ENCODE measurements around the gene NPC2.

NPC2 gene

DNA sequence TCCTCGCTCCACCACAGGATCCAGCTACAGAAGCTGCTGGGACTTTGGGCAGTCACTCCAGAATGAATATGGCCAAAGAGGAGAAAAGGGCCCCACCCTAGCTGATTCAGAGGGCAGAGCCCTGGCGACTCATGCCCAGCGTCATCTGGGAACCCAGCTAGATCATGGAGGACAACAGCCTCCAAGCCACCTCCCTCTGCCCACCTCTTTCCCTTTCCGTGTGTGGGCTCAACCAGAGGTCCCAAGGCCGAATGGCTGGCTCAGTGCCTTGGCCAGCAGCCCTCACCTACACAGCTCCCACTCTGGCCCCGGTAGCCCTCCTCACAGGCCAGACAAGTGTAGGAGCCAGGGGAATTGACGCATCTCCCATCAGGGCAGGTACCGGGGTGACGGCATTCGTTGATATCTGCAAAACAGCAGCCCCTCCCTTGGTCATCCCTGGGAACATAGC lies 17.9 kb upstream of the NPC2 start:
- H3K4me1 ChIP-seq (ENCODE audit: insufficient read depth, low read length, poor library complexity, severe bottlenecking), result peaks cover 16% of the 10 kb centered on the region
- no peak overlapping the region for H3K4me3 ChIP-seq (ENCODE audit: low read length, poor library complexity, severe bottlenecking)
- no peaks in the 10 kb centered on the region for H3K36me3 ChIP-seq (ENCODE audit: insufficient read depth, low read length)
- no peak overlapping the region for H3K4me2 ChIP-seq (ENCODE audit: low read depth, low read length, poor library complexity, severe bottlenecking)
- TF ChIP-seq, protein P1, sequence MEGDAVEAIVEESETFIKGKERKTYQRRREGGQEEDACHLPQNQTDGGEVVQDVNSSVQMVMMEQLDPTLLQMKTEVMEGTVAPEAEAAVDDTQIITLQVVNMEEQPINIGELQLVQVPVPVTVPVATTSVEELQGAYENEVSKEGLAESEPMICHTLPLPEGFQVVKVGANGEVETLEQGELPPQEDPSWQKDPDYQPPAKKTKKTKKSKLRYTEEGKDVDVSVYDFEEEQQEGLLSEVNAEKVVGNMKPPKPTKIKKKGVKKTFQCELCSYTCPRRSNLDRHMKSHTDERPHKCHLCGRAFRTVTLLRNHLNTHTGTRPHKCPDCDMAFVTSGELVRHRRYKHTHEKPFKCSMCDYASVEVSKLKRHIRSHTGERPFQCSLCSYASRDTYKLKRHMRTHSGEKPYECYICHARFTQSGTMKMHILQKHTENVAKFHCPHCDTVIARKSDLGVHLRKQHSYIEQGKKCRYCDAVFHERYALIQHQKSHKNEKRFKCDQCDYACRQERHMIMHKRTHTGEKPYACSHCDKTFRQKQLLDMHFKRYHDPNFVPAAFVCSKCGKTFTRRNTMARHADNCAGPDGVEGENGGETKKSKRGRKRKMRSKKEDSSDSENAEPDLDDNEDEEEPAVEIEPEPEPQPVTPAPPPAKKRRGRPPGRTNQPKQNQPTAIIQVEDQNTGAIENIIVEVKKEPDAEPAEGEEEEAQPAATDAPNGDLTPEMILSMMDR (conservative IDR thresholded peaks at IDR 0.05; ENCODE audit: low read length), result no peak
- no peak for TF ChIP-seq EZH2phosphoT487 (IDR thresholded peaks at IDR 0.05; ENCODE audit: borderline replicate concordance)
- H3K9ac ChIP-seq (ENCODE audit: low read depth, low read length, poor library complexity, severe bottlenecking), result no peak overlapping the region
- H3K79me2 ChIP-seq (ENCODE audit: insufficient read depth, low read length), result no peaks in the 10 kb centered on the region
- H2AFZ ChIP-seq (ENCODE audit: low read length), result no peak overlapping the region
- H3K27me3 ChIP-seq (ENCODE audit: insufficient read depth, low read length, poor library complexity, severe bottlenecking), result no peaks in the 10 kb centered on the region
- no peaks in the 10 kb centered on the region for H4K20me1 ChIP-seq (ENCODE audit: insufficient read depth, low read length, poor library complexity, severe bottlenecking)
- H3F3A ChIP-seq (ENCODE audit: low read depth), result no peaks in the 10 kb centered on the region
- H3K9me2 ChIP-seq (replicated peaks; ENCODE audit: low read depth, low read length), result no peaks in the 10 kb centered on the region
- no peaks in the 10 kb centered on the region for H3K9me3 ChIP-seq (ENCODE audit: insufficient read depth, low read depth, low read length)

DNA sequence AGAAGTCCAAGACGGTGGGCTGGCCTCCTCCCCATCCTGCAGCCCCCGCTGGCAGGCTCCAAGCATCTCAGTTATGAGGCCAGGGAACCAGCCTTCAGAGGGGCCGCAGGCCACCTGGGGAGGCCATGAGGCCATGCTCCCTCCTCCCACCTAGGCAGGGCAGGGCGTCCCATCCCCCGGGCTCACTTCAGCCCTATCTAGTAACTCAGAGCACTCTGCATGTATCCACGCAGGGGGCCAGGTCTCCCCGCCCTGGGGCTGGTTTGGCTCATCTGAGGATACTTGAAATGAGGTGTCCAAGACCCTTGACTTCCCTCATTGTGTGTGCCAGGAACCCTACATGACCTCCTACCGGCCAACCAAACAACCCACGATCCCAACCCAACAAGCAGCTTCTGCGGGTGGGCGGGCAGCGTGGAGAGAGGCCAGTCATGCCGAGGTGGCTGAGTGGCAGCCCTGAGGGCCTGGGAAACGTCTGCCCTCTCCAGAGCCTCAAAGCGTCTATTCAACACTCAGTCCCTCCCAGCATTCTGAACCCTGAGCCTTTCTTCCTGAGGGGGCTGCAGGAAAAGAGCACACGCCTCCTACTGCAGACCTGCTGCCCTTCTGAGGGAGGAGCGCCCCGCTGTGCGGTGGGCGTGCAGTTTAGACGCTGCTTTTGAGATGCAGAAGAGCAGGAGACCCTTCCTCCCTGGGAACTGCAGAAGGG lies 17.3 kb upstream of the NPC2 start:
- H3K79me2 ChIP-seq (ENCODE audit: insufficient read depth, low read length), result no peaks in the 10 kb centered on the region
- H3K4me1 ChIP-seq (ENCODE audit: insufficient read depth, low read length, poor library complexity, severe bottlenecking), result peaks cover 16% of the 10 kb centered on the region
- H3K36me3 ChIP-seq (ENCODE audit: insufficient read depth, low read length), result no peaks in the 10 kb centered on the region
- TF ChIP-seq EZH2phosphoT487 (IDR thresholded peaks at IDR 0.05; ENCODE audit: borderline replicate concordance), result no peak
- H4K20me1 ChIP-seq (ENCODE audit: insufficient read depth, low read length, poor library complexity, severe bottlenecking), result no peaks in the 10 kb centered on the region
- H3K9ac ChIP-seq (ENCODE audit: low read depth, low read length, poor library complexity, severe bottlenecking), result no peak overlapping the region
- H3K4me2 ChIP-seq (ENCODE audit: low read depth, low read length, poor library complexity, severe bottlenecking), result no peak overlapping the region
- H2AFZ ChIP-seq (ENCODE audit: low read length), result no peak overlapping the region
- H3K9me2 ChIP-seq (replicated peaks; ENCODE audit: low read depth, low read length), result no peaks in the 10 kb centered on the region
- no peaks in the 10 kb centered on the region for H3F3A ChIP-seq (ENCODE audit: low read depth)
- H3K27me3 ChIP-seq (ENCODE audit: insufficient read depth, low read length, poor library complexity, severe bottlenecking), result no peaks in the 10 kb centered on the region
- no peaks in the 10 kb centered on the region for H3K9me3 ChIP-seq (ENCODE audit: insufficient read depth, low read depth, low read length)
- H3K4me3 ChIP-seq (ENCODE audit: low read length, poor library complexity, severe bottlenecking), result no peak overlapping the region

DNA sequence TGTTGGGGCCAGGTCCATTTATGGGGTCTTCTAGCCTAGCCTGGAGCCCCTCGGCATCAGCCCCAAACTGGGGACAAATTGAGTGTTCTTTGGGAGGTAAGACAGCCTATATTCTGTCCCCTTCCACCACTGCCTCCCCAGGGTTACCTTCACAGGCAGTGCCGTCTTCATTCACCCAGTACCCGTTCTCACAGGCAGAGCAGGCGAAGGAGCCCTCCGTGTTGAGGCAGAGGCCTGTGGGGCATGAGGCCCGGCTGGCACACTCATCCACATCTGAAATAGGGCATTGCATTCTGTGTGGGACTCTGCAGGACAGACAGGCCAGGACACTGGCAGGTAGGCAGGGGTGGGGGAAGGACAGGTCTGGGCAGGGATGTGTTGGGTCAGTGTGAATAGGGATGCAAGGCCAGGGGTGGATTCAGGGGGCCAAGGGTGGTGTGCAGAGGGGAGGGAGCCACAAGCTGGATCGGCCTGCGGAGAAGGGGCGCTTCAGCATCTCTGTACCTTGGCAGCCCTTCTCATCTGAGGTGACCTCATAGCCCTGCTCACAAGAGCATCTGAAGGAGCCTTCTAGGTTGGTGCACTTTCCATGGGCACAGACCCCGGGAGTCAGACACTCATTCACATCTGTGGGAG lies 16.6 kb upstream of the NPC2 start:
- Histone ChIP-seq H3K4me1 (ENCODE audit: insufficient read depth, low read length, poor library complexity, severe bottlenecking) (peaks cover 11% of the 10 kb centered on the region), H4K20me1 (ENCODE audit: insufficient read depth, low read length, poor library complexity, severe bottlenecking) (no peaks in the 10 kb centered on the region), H3K36me3 (ENCODE audit: insufficient read depth, low read length) (no peaks in the 10 kb centered on the region), H3K4me3 (ENCODE audit: low read length, poor library complexity, severe bottlenecking) (no peak overlapping the region), H3K79me2 (ENCODE audit: insufficient read depth, low read length) (no peaks in the 10 kb centered on the region), H2AFZ (ENCODE audit: low read length) (no peak overlapping the region), H3K9me2 (replicated peaks; ENCODE audit: low read depth, low read length) (no peaks in the 10 kb centered on the region), H3K27me3 (ENCODE audit: insufficient read depth, low read length, poor library complexity, severe bottlenecking) (no peaks in the 10 kb centered on the region), H3K9ac (ENCODE audit: low read depth, low read length, poor library complexity, severe bottlenecking) (no peak overlapping the region), H3K4me2 (ENCODE audit: low read depth, low read length, poor library complexity, severe bottlenecking) (no peak overlapping the region), H3F3A (ENCODE audit: low read depth) (no peaks in the 10 kb centered on the region), H3K9me3 (ENCODE audit: insufficient read depth, low read depth, low read length) (no peaks in the 10 kb centered on the region)
- TF ChIP-seq, protein P1 (conservative IDR thresholded peaks at IDR 0.05; ENCODE audit: low read length), result no peak
- no peak for TF ChIP-seq EZH2phosphoT487 (IDR thresholded peaks at IDR 0.05; ENCODE audit: borderline replicate concordance)

Data from Loucy (cell line).